HCT116 (cell line): ENCODE measurements around the gene TMEFF2. TPM values are rescaled to one million over a fixed set of nuclear protein-coding genes. Genes with fewer than 3 reads are reported as not detected.
A peak's percentile ranks its signal among the peaks of the same experiment; 100 is the strongest.

Source experiments
- ATAC-seq: fragments of 200-7000 bp; cut with Tn5 transposase; 2 replicates; pipeline ENCODE4 v1.9.1; 2020; ENCODE audit warnings: mild to moderate bottlenecking, moderate library complexity
- BruUV-seq: library from RNA; stranded (reverse); fragments of 400-500 nt; replicated peaks from 2 replicates; lab custom pipeline; 2021; lab: Mats Ljungman, UMichigan
- CTCF ChIA-PET: fragments of 300-600 bp; sonication (Branson Sonifier 250); formaldehyde crosslinking; loops from one replicate; lab custom pipeline; 2021; ENCODE audit warnings: antibody characterized with exemption; lab: Charles Lee
- POLR2A ChIA-PET: fragments of 300-600, 350-600 bp; sonication (Branson Sonifier 250); formaldehyde crosslinking; loops from one replicate; lab custom pipeline; 2021; ENCODE audit warnings: antibody characterized with exemption; lab: Charles Lee
- RAD21 ChIA-PET, 2 experiments: fragments of 300-600 bp; sonication (Branson Sonifier 250); formaldehyde crosslinking; loops; one replicate each; lab custom pipeline; 2023; ENCODE audit warnings: low total read pairs in 2 of 2; ENCODE audit not compliant: uncharacterized antibody in 2 of 2, unreplicated experiment in 2 of 2, low non-redundant PET in 1 of 2; lab: Charles Lee
- DNase-seq: peaks from one replicate; pipeline ENCODE4 v3.0.0-alpha.2; 2010; ENCODE audit warnings: low read depth, low spot score
- H2AFZ ChIP-seq: fragments of 200-600 bp; shearing (Covaris generic), sonication (generic); 2 replicates; pipeline ENCODE4 v1.6.1; 2017; ENCODE audit warnings: low read depth, mixed run types, mixed read lengths, antibody characterized with exemption, low read length; ENCODE audit not compliant: poor library complexity, severe bottlenecking
- H3K27ac ChIP-seq: 2 replicates; pipeline ENCODE4 v1.5.1; 2012; ENCODE audit warnings: low read depth, low read length
- H3K27me3 ChIP-seq: fragments of 200-600 bp; sonication (generic); 2 replicates; pipeline ENCODE4 v1.6.1; 2016; ENCODE audit warnings: mixed run types, low read length, mixed read lengths; ENCODE audit not compliant: insufficient read depth
- H3K36me3 ChIP-seq, 2 experiments: fragments of 200-500 bp in 1 of 2; fragments of 200-600 bp in 1 of 2; sonication (Bioruptor generic) in 1 of 2; sonication (generic) in 1 of 2; 2 replicates each; pipeline versions ENCODE4 v1.5.1 to v1.6.1; 2014 to 2016; ENCODE audit warnings: low read length in 2 of 2, inconsistent platforms in 1 of 2, mixed read lengths in 1 of 2, mixed run types in 1 of 2; ENCODE audit not compliant: insufficient read depth in 2 of 2, control insufficient read depth in 1 of 2
- H3K4me1 ChIP-seq, 2 experiments: fragments of 200-600 bp in 1 of 2; sonication (generic) in 1 of 2; 2 replicates each; pipeline versions ENCODE4 v1.5.1 to v1.6.1; 2012 to 2017; ENCODE audit warnings: low read length in 2 of 2, inconsistent platforms in 1 of 2, mild to moderate bottlenecking in 1 of 2, mixed read lengths in 1 of 2, mixed run types in 1 of 2, moderate library complexity in 1 of 2; ENCODE audit not compliant: insufficient read depth in 2 of 2, control insufficient read depth in 1 of 2
- H3K4me2 ChIP-seq: fragments of 200-600 bp; sonication (generic); 2 replicates; pipeline ENCODE4 v1.6.1; 2017; ENCODE audit warnings: mixed run types, low read length, mixed read lengths
- H3K4me3 ChIP-seq, 2 experiments: fragments of 200-600 bp in 1 of 2; sonication (generic) in 1 of 2; replicated peaks in 1 of 2; 2 replicates each; pipeline ENCODE4 v1.5.1; 2011 to 2016; ENCODE audit warnings: low read length in 2 of 2, control low read depth in 1 of 2, low read depth in 1 of 2, mild to moderate bottlenecking in 1 of 2, mixed read lengths in 1 of 2, mixed run types in 1 of 2
- H3K79me2 ChIP-seq: fragments of 200-600 bp; sonication (generic); 2 replicates; pipeline ENCODE4 v1.6.1; 2017; ENCODE audit warnings: mild to moderate bottlenecking, mixed run types, low read length, moderate library complexity, mixed read lengths; ENCODE audit not compliant: insufficient read depth
- H3K9ac ChIP-seq: fragments of 200-600 bp; sonication (generic); 2 replicates; pipeline ENCODE4 v1.6.1; 2016; ENCODE audit warnings: low read length, mixed read lengths
- H3K9me2 ChIP-seq: fragments of 200-600 bp; sonication (generic), shearing (Covaris generic); 2 replicates; pipeline ENCODE4 v1.6.1; 2017; ENCODE audit warnings: mixed run types, mild to moderate bottlenecking, moderate library complexity; ENCODE audit not compliant: insufficient read depth
- H3K9me3 ChIP-seq, 2 experiments: fragments of 200-500 bp in 1 of 2; fragments of 200-600 bp in 1 of 2; sonication (Bioruptor generic) in 1 of 2; sonication (generic) in 1 of 2; 2 replicates each; pipeline ENCODE4 v1.6.1; 2014 to 2017; ENCODE audit warnings: low read length in 2 of 2, mixed read lengths in 2 of 2, inconsistent platforms in 1 of 2, low read depth in 1 of 2, mild to moderate bottlenecking in 1 of 2, mixed run types in 1 of 2, moderate library complexity in 1 of 2; ENCODE audit not compliant: control insufficient read depth in 1 of 2, insufficient read depth in 1 of 2
- H4K20me1 ChIP-seq: fragments of 200-600 bp; sonication (generic), shearing (Covaris generic); 2 replicates; pipeline ENCODE4 v1.6.1; 2017; ENCODE audit warnings: mixed run types, mild to moderate bottlenecking, moderate library complexity; ENCODE audit not compliant: insufficient read depth
- ATF3 ChIP-seq: IDR thresholded peaks from 2 replicates; pipeline ENCODE4 v1.6.1; 2012
- CBX3 ChIP-seq: IDR thresholded peaks from 2 replicates; pipeline ENCODE4 v1.6.1; 2012; ENCODE audit warnings: low read depth
- CEBPB ChIP-seq: IDR thresholded peaks from 2 replicates; pipeline ENCODE4 v1.6.1; 2012; ENCODE audit warnings: low read depth
- EGR1 ChIP-seq: IDR thresholded peaks from 2 replicates; pipeline ENCODE4 v1.6.1; 2012; ENCODE audit warnings: low read depth
- ELF1 ChIP-seq: IDR thresholded peaks from 2 replicates; pipeline ENCODE4 v1.6.1; 2012; ENCODE audit warnings: low read depth, borderline replicate concordance
- EZH2phosphoT487 ChIP-seq: fragments of 200-600 bp; IDR thresholded peaks from 2 replicates; pipeline ENCODE4 v1.6.1; 2018; ENCODE audit warnings: antibody characterized with exemption, borderline replicate concordance
- JUND ChIP-seq: IDR thresholded peaks from 2 replicates; pipeline ENCODE4 v1.6.1; 2012
- MAX ChIP-seq: IDR thresholded peaks from 2 replicates; pipeline ENCODE4 v1.6.1; 2012
- POLR2A ChIP-seq: IDR thresholded peaks from 2 replicates; pipeline ENCODE4 v1.7.0; 2011; ENCODE audit warnings: borderline replicate concordance; ENCODE audit not compliant: insufficient read depth, insufficient read length; ENCODE audit errors: extremely low read depth
- POLR2AphosphoS5 ChIP-seq: IDR thresholded peaks from 2 replicates; pipeline ENCODE4 v1.6.1; 2011; ENCODE audit warnings: mild to moderate bottlenecking, low read depth, low read length, moderate library complexity
- RAD21 ChIP-seq: IDR thresholded peaks from 2 replicates; pipeline ENCODE4 v1.6.1; 2012; ENCODE audit warnings: low read depth, mild to moderate bottlenecking
- SIN3A ChIP-seq: IDR thresholded peaks from 2 replicates; pipeline ENCODE4 v1.6.1; 2012; ENCODE audit warnings: low read depth
- SP1 ChIP-seq: IDR thresholded peaks from 2 replicates; pipeline ENCODE4 v1.6.1; 2012; ENCODE audit warnings: low read depth
- SRF ChIP-seq: IDR thresholded peaks from 2 replicates; pipeline ENCODE4 v1.6.1; 2012; ENCODE audit warnings: low read depth
- YY1 ChIP-seq: IDR thresholded peaks from 2 replicates; pipeline ENCODE4 v1.6.1; 2011; ENCODE audit warnings: low read length, low read depth, moderate library complexity, mild to moderate bottlenecking; ENCODE audit not compliant: insufficient replicate concordance; ENCODE audit errors: extremely low read depth
- ZFX ChIP-seq: fragments of 450-650 bp; IDR thresholded peaks from 2 replicates; pipeline ENCODE4 v1.6.1; 2017
- ZNF274 ChIP-seq: fragments of 200-500 bp; sonication (Bioruptor generic); IDR thresholded peaks from 2 replicates; pipeline ENCODE4 v1.6.1; 2014; ENCODE audit warnings: mild to moderate bottlenecking, low read depth, low read length, inconsistent platforms
- intact Hi-C: fragments of 100-400 bp; cut with micrococcal nuclease; formaldehyde crosslinking; loops from 2 replicates; pipeline ENCODE4 v1.10.0; 2022
- total RNA-seq: library from RNA; stranded (reverse); gene quantifications from one replicate; pipeline ENCODE4 v1.2.1, GENCODE V29; 2021; ENCODE audit not compliant: unreplicated experiment
- TF ChIP-seq, protein P1 (sequence below): IDR thresholded peaks from 2 replicates; pipeline ENCODE4 v1.6.1; 2011; ENCODE audit warnings: mild to moderate bottlenecking, low read length, moderate library complexity; ENCODE audit not compliant: insufficient replicate concordance; ENCODE audit errors: extremely low read depth
- TF ChIP-seq, protein P2 (sequence below): IDR thresholded peaks from 2 replicates; pipeline ENCODE4 v1.6.1; 2012; ENCODE audit warnings: low read depth
- TF ChIP-seq, protein P3 (sequence below), 3 experiments: fragments of 200-600 bp in 1 of 3; sonication (generic) in 1 of 3; IDR thresholded peaks in 2 of 3; conservative IDR thresholded peaks in 1 of 3; 2 replicates each; pipeline ENCODE4 v1.5.1; 2012 to 2017; ENCODE audit warnings: low read depth in 2 of 3, low read length in 2 of 3, antibody characterized with exemption in 1 of 3, borderline replicate concordance in 1 of 3, control low read depth in 1 of 3, mild to moderate bottlenecking in 1 of 3, mixed read lengths in 1 of 3, mixed run types in 1 of 3, moderate library complexity in 1 of 3; ENCODE audit not compliant: insufficient read depth in 1 of 3

The TMEFF2 gene
- total RNA-seq, 1 experiment from 2014 or later, result not detected

- 0 out of 2 replicates have a peak, but pooled peaks cover 3% of the 10 kb centered on the region for H4K20me1 ChIP-seq
- H3K79me2 ChIP-seq, result no peaks in the 10 kb centered on the region
- no peaks in the 10 kb centered on the region for H3K9me3 ChIP-seq
- POLR2A ChIA-PET, result no interaction called here
- no peak overlapping the region for H3K27ac ChIP-seq
- no peak overlapping the region for H3K4me3 ChIP-seq
- H3K4me1 ChIP-seq, result no peaks in the 10 kb centered on the region
- TF ChIP-seq ELF1, result no peak
- TF ChIP-seq, protein P1, sequence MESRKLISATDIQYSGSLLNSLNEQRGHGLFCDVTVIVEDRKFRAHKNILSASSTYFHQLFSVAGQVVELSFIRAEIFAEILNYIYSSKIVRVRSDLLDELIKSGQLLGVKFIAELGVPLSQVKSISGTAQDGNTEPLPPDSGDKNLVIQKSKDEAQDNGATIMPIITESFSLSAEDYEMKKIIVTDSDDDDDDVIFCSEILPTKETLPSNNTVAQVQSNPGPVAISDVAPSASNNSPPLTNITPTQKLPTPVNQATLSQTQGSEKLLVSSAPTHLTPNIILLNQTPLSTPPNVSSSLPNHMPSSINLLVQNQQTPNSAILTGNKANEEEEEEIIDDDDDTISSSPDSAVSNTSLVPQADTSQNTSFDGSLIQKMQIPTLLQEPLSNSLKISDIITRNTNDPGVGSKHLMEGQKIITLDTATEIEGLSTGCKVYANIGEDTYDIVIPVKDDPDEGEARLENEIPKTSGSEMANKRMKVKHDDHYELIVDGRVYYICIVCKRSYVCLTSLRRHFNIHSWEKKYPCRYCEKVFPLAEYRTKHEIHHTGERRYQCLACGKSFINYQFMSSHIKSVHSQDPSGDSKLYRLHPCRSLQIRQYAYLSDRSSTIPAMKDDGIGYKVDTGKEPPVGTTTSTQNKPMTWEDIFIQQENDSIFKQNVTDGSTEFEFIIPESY, result no peak
- TF ChIP-seq JUND, result no peak
- TF ChIP-seq, protein P2, sequence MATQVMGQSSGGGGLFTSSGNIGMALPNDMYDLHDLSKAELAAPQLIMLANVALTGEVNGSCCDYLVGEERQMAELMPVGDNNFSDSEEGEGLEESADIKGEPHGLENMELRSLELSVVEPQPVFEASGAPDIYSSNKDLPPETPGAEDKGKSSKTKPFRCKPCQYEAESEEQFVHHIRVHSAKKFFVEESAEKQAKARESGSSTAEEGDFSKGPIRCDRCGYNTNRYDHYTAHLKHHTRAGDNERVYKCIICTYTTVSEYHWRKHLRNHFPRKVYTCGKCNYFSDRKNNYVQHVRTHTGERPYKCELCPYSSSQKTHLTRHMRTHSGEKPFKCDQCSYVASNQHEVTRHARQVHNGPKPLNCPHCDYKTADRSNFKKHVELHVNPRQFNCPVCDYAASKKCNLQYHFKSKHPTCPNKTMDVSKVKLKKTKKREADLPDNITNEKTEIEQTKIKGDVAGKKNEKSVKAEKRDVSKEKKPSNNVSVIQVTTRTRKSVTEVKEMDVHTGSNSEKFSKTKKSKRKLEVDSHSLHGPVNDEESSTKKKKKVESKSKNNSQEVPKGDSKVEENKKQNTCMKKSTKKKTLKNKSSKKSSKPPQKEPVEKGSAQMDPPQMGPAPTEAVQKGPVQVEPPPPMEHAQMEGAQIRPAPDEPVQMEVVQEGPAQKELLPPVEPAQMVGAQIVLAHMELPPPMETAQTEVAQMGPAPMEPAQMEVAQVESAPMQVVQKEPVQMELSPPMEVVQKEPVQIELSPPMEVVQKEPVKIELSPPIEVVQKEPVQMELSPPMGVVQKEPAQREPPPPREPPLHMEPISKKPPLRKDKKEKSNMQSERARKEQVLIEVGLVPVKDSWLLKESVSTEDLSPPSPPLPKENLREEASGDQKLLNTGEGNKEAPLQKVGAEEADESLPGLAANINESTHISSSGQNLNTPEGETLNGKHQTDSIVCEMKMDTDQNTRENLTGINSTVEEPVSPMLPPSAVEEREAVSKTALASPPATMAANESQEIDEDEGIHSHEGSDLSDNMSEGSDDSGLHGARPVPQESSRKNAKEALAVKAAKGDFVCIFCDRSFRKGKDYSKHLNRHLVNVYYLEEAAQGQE, result no peak
- no peak for TF ChIP-seq POLR2AphosphoS5
- no peak for TF ChIP-seq SRF
- TF ChIP-seq, protein P3, sequence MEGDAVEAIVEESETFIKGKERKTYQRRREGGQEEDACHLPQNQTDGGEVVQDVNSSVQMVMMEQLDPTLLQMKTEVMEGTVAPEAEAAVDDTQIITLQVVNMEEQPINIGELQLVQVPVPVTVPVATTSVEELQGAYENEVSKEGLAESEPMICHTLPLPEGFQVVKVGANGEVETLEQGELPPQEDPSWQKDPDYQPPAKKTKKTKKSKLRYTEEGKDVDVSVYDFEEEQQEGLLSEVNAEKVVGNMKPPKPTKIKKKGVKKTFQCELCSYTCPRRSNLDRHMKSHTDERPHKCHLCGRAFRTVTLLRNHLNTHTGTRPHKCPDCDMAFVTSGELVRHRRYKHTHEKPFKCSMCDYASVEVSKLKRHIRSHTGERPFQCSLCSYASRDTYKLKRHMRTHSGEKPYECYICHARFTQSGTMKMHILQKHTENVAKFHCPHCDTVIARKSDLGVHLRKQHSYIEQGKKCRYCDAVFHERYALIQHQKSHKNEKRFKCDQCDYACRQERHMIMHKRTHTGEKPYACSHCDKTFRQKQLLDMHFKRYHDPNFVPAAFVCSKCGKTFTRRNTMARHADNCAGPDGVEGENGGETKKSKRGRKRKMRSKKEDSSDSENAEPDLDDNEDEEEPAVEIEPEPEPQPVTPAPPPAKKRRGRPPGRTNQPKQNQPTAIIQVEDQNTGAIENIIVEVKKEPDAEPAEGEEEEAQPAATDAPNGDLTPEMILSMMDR (IDR thresholded peaks at IDR 0.05 in 2 of 3, conservative IDR thresholded peaks at IDR 0.05 in 1 of 3; ENCODE audit: borderline replicate concordance in 1 of 3, insufficient read depth in 1 of 3, low read depth in 2 of 3, low read length in 2 of 3), result no peak
- no peak for TF ChIP-seq MAX
- TF ChIP-seq CBX3, result no peak
- no peak for TF ChIP-seq RAD21
- TF ChIP-seq SIN3A, result no peak
- no peak for TF ChIP-seq EZH2phosphoT487
- no peak for TF ChIP-seq YY1
- TF ChIP-seq ZFX, result no peak
- no peak for TF ChIP-seq ZNF274
- no peak for TF ChIP-seq POLR2A
- no peak for TF ChIP-seq CEBPB
- TF ChIP-seq EGR1, result no peak
- TF ChIP-seq SP1, result no peak
- no peak for TF ChIP-seq ATF3
- H3K4me2 ChIP-seq, result no peak overlapping the region
- BruUV-seq, result no TSS peak
- H3K36me3 ChIP-seq, result no peaks in the 10 kb centered on the region
- H3K9me2 ChIP-seq, result no peaks in the 10 kb centered on the region
- H2AFZ ChIP-seq, result peak overlapping the region; percentile 54
- intact Hi-C loops, result no loop called here
- CTCF ChIA-PET, result interaction anchor here (1.2 kb wide), 1 partner anchor 57 kb away, joined by 3 read pairs; no protein-coding TSS in a partner anchor
- ATAC-seq, result no peak
- no peak overlapping the region for H3K9ac ChIP-seq
- no peaks in the 10 kb centered on the region for H3K27me3 ChIP-seq
- DNase-seq, result no peak
- RAD21 ChIA-PET, result no interaction called here
Observed at GRCh38 chr2:192218970-192219369, 24.2 kb upstream of the TMEFF2 start.
